UCSD-AML1 (cell line): ENCODE data around the gene VSIG10L2.
"Not testable (repeated sequence)": the region's sequence is repeated elsewhere in the genome, so short reads cannot be mapped to it uniquely, and the experiment has no call there.

Experiments used
- DNase-seq: peaks from one replicate; lab custom pipeline; 2025; ENCODE audit not compliant: unreplicated experiment; lab: John Stamatoyannopoulos, UW

Gene VSIG10L2

GRCh38 chr11:125959511-125959910, 13.7 kb downstream of the VSIG10L2 start:
- no peak for DNase-seq

GRCh38 chr11:125959931-125960330, 14.1 kb downstream of the VSIG10L2 start:
- no peak for DNase-seq

- no peak for DNase-seq
Observed at GRCh38 chr11:125960771-125961170, 14.9 kb downstream of the VSIG10L2 start.

- DNase-seq = no peak
Observed at GRCh38 chr11:125967515-125967914, 21.7 kb downstream of the VSIG10L2 start.

- no peak for DNase-seq
Observed at GRCh38 chr11:125968354-125968753, 22.5 kb downstream of the VSIG10L2 start.

GRCh38 chr11:125971618-125972017, 25.8 kb downstream of the VSIG10L2 start:
- DNase-seq = no peak

- DNase-seq = no peak
Observed at GRCh38 chr11:125974284-125974683, 28.4 kb downstream of the VSIG10L2 start.

GRCh38 chr11:125975634-125976033, 29.8 kb downstream of the VSIG10L2 start:
- no peak for DNase-seq

GRCh38 chr11:125976156-125976555, 30.3 kb downstream of the VSIG10L2 start:
- no peak for DNase-seq

GRCh38 chr11:125977333-125977732, 31.5 kb downstream of the VSIG10L2 start:
- no peak for DNase-seq

- DNase-seq = no peak
Observed at GRCh38 chr11:125978181-125978716, 32.4 kb downstream of the VSIG10L2 start.

GRCh38 chr11:125978778-125979407, 33.0 kb downstream of the VSIG10L2 start:
- no peak for DNase-seq

GRCh38 chr11:125979511-125979910, 33.7 kb downstream of the VSIG10L2 start:
- no peak for DNase-seq

GRCh38 chr11:125980436-125980835, 34.6 kb downstream of the VSIG10L2 start:
- DNase-seq = no peak

GRCh38 chr11:125982348-125982730, 36.5 kb downstream of the VSIG10L2 start:
- DNase-seq = no peak

GRCh38 chr11:125985956-125986355, 40.1 kb downstream of the VSIG10L2 start:
- not testable (repeated sequence) for DNase-seq

GRCh38 chr11:125987066-125987641, 41.3 kb downstream of the VSIG10L2 start:
- no peak for DNase-seq

- no peak for DNase-seq
Observed at GRCh38 chr11:125990244-125990643, 44.4 kb downstream of the VSIG10L2 start.

GRCh38 chr11:125992893-125993292, 47.0 kb downstream of the VSIG10L2 start:
- no peak for DNase-seq

- no peak for DNase-seq
Observed at GRCh38 chr11:125994509-125994908, 48.7 kb downstream of the VSIG10L2 start.

- no peak for DNase-seq
Observed at GRCh38 chr11:125995313-125995712, 49.5 kb downstream of the VSIG10L2 start.

- DNase-seq = no peak
Observed at GRCh38 chr11:125998267-125998666, 52.4 kb downstream of the VSIG10L2 start.
